ENCODE measurements around the gene COLEC12.

COLEC12 gene

DNA sequence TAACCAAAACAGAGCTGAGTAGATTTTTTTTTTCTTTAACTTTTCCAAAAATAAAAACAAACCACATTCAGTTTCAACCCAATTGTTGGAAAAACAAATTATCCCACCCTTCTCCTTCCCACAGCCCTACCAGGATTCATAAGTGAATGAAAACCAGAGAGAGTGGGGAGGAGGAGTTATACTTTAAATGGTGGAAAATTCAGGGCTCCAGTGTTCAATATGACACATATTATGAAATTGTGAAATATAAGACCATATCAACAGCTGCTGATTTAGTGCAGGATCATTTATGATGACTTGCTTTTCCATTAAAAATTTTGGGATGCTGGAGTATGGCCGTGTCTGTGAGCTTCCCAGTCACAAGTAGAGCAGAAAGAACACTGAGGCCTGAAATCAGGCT lies 26.7 kb downstream of the COLEC12 start:
- DNase-seq = no peak

DNA sequence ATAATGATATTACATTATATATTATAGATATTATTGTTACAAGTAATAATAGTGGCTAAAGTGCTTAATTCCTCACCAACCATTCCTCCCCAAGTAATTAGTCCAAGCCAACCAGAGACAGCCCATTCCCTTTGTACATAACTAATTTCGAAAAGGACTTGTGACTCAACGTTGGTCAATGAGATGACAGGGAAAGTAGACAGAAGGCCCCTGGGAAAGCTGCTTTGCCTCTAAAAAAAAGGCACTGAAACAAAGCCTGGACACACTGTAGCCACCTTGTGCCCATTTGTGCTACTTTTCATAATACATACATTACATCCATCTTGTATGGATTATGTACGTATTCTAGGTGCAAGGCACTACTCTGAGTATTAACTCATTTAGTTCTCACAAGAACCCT lies 28.8 kb downstream of the COLEC12 start:
- DNase-seq = no peak

DNA sequence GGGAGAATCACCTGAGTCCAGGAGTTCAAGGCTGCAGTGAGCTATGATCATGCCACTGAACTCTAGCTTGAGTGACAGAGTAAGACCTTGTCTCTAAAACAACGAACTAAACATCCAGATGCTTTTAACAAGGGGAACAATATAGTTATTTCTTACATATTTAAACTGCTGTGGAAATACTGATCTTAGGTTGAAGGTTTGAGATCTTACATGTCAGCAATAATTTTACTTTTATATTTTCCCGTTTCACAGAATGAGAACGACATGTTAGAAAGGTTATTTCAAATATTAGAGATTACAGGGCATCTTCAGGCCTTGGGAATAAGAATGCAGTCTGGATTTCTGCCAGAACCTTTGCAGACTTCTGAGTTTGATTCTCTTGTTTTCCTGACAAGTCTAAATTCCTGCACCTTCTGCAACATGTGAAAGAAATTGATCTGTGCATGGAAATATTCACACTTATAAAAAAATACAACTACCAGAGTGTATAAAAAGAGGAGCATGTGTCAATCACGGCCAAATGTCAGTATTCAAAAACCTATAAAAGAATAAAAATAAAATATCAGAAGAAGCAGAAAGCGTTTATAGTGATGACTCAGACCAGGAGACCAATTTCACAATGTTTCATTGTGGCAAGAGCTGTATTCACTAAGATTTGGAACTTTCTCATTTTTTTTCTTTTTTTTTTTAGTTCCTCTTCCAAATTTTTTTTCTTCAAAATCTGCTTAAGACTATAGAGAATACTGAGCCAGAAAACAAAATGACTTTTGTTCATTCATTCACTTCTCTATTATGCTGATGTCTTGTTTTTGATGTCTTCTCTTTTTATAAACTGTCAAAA lies 29.6 kb downstream of the COLEC12 start:
- DNase-seq = no peak

- DNase-seq = no peak
Measured at GRCh38 chr18:468955-469790, 31.3 kb downstream of the COLEC12 start.

DNA sequence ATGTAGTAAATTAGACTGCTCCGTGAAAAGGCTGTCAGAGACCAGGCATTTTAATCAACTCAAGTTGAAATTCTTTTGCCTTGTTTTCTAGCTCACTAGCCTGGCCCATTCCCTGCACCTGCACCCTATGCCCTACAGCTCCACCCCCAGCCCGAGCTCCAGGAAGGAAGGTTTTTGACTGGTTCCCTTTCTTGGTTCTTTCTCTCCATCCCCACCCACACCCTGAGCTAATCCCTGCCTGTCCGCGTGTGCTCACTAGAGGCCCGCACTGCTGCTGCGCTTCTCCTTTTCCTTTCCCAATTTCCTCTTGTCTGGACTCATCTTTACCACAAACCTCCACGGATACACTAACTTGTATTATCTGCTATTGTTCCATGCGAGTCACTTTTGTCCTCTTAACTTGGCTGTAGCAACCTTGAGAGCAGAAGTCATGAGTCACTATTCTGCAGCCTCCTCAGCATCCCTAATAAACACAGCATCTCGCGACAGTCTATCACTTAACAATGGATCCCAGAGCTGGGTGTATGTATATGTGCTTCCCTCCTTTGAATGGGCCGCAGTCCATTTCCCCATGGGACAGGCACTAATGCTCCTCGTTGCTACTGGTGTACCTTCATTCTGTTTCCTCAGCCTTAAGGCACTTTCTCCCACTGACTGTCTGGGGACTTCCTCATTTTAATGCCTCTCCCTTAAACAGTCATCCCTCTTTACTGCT lies 36.5 kb downstream of the COLEC12 start:
- no peak for DNase-seq

- DNase-seq = no peak
Measured at GRCh38 chr18:463403-463802, 37.1 kb downstream of the COLEC12 start.

DNA sequence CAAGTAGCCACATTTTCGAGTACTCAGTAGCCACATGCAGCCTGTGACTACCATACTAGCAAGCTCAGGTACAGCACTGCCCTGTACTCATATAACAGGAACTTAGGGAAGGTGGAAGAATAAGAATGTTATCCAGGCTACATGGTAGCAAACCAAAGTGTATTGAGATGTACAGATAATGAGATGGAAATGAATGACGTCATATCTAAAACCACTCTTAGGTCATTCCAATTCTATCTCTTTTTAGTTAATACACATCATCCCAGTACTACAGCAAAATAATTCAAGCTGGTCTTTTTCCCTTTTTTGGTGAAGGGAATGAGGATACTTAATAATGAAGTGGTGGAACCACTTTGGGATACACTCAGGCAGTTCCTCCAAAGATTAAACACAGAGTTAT lies 38.7 kb downstream of the COLEC12 start:
- DNase-seq = no peak

DNA sequence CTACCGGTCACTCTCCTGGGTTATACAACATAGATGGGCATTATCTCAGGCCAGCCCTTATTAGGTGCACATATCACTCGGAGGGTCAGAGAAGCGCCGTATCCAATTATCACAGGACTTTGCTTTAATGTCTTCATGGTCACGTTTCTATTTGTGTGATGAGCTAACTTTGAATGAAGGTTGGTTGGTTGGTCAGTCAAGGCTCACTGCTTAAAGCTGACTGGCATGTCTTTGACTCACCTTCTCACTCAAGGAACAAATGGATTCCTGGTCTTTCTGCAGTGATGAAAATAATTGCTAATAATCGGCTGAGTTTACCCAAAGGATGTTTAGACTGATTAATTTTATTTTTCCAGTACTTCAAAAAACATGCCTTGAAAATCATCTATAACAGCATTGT lies 39.7 kb downstream of the COLEC12 start:
- DNase-seq = no peak

DNA sequence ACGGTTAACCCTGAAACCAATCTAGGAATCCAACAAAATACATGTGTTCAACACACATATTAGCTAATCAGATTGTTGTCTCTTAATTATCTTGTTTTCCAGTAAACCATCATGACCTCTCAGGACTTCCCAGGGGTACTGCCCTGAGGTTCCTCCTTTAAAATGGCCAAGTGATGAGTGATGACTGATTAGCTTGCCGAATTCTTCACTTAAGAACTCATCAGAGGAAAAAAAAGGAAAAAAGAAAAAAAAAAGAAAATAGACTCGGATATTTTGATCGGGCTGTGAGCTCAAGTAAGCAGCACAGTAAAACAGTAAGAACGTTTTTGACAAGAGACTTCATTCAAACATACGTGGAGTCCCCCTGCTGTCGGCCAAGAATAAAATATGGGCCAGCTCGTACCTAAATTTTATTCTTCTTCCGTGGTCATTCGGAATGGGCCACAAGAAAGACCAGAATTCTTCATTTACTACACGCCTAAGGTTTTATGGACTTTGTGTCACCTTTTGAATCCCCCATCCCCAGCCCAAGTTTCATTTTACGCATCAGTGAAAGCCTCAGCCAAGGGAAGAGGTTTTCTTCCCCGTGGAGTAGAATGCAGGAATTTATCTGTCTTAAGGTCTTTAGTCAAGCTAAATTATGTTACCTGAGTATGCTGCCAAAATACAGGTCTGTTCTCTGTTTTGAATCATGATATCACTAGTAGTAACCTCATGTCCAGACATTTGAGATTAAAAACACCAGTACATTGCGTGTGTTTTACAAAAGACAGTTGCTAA lies 40.5 kb downstream of the COLEC12 start:
- no peak for DNase-seq

GRCh38 chr18:457521-458412 lies 42.7 kb downstream of the COLEC12 start:
- no peak for DNase-seq

DNA sequence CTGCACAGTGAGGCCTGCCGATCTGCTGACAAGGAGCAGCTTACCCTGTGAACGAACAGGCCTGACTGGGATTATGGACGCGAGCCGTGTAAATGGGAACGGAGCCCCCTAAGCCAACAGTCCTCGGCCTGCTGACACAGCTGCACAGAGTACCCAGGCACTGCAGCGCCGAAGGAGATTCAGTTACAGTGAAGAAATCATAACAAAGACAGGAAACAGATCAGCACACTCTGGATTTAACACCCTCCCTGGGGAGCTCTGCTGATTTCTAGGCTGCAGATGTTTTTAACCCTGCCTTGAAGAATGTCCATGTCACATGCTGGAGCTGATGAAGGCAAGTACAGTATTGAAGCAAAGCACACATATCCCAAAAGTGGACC lies 43.4 kb downstream of the COLEC12 start:
- no peak for DNase-seq

- no peak for DNase-seq
Measured at GRCh38 chr18:456361-457139, 44.0 kb downstream of the COLEC12 start.

DNA sequence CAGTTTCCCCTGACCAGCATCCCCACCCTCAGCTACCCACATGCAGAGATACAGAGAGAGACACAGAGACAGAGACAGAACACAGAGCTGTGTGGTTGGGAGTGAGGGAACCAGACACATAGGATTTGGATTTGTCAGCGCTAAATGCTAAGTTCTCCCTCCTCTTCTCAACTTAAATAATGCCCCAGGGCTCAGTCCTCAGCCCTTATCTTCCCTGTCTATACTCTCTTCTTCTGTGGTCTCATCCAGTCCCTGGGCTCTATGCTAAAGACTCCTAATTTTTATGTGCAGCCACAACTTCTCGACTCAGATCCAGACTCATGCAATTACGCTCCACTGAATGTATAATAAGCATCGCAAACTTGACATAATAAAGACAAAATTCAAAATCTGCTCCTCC lies 47.1 kb downstream of the COLEC12 start:
- no peak for DNase-seq

- no peak for DNase-seq
Measured at GRCh38 chr18:452816-453215, 47.7 kb downstream of the COLEC12 start.

DNA sequence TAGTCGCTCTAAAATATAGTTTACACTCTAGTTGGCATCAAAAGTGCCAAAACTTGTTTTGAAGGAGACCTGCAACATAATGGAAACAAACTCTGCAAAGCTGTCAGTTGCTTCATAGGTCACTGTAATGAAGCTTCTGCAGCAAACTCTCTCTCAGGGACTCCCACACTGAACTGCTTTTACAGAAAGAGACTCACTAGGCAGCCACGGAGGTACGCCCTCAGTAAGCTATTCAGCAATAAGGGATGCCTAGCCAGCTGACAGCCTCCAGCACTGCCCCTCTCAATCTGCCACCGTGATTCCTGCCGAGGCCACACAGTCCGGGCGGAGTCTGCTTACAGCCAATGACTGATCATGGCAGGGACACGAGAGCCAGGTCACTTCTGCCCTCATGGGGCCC lies 51.1 kb downstream of the COLEC12 start:
- DNase-seq = no peak

DNA sequence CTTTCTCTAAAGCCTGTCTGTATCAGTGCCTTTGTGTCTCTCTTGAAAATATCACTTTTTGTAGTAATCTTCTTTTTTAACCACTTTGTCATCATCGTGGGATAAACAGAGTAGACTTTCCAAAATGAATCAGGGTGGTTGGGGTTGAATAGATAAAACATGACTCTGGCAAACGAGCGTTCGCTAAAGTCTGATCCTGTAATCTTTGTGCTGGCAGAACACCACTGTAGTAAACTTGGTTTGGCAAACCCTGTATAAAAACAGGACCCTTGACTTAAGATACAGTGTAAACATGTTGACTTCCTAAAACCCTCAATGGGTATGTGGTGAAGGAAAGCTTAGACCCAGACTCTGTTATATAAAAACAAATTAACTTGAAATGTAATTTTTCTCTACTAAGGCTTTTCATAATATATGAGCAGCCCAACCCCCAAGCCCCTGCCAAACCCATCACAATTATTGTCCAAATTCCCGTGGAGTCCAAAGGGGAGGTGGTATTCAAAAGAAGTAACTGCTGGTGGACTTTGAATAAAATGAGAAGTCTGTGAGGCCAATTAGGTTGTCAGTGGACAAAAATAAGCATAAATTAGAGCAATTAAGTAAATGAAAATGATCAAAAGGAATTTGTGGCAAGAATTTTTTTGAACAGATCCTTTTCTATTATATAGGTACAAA lies 52.2 kb downstream of the COLEC12 start:
- no peak for DNase-seq

- DNase-seq = no peak
Measured at GRCh38 chr18:446941-447560, 53.5 kb downstream of the COLEC12 start.

- DNase-seq = no peak
Measured at GRCh38 chr18:445055-445454, 55.4 kb downstream of the COLEC12 start.

- no peak for DNase-seq
Measured at GRCh38 chr18:438571-438970, 61.9 kb downstream of the COLEC12 start.

DNA sequence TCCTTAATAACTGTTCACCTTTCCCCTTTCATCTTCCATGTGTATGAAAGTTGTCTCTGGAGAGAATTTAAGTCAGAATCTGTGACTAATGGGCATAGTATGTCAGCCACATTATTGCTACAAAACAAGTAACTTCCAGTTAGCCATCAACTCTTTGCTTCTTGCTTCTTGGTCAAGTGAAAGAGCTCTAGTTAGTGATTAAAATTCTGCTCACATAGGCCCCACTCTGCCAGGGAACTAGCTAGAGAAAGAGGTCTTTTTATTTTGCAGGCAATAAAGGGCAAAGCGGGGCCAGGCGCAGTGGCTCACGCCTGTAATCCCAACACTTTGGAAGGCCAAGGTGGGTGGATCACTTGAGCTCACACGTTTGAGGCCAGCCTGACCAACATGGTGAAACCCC lies 64.6 kb downstream of the COLEC12 start:
- peak; percentile 72 for DNase-seq
